H9 (cell line): Measurements from ENCODE around the gene ZBTB49. TPM values are rescaled to one million over a fixed set of nuclear protein-coding genes. Genes with fewer than 3 reads are reported as not detected.

ENCODE experiments used
- DNase-seq: peaks from one replicate; pipeline ENCODE4 v3.0.0-alpha.2; 2017
- H2AFZ ChIP-seq: one replicate; pipeline ENCODE4 v1.6.1; 2013; ENCODE audit warnings: mild to moderate bottlenecking, low read length, control low read depth, moderate library complexity
- H2AK5ac ChIP-seq: 2 replicates; pipeline ENCODE4 v1.6.1; 2013; ENCODE audit warnings: low read length, control low read depth, mixed read lengths; ENCODE audit not compliant: insufficient read length
- H2BK120ac ChIP-seq: one replicate; pipeline ENCODE4 v1.6.1; 2013; ENCODE audit warnings: low read depth, mild to moderate bottlenecking, low read length, control low read depth, inconsistent platforms; ENCODE audit not compliant: poor library complexity, severe bottlenecking
- H2BK12ac ChIP-seq: 2 replicates; pipeline ENCODE4 v1.6.1; 2013; ENCODE audit warnings: low read length, control low read depth, mixed read lengths, low read depth; ENCODE audit not compliant: insufficient read length
- H2BK15ac ChIP-seq: 2 replicates; pipeline ENCODE4 v1.6.1; 2013; ENCODE audit warnings: low read depth, low read length, control low read depth
- H2BK20ac ChIP-seq: one replicate; pipeline ENCODE4 v1.6.1; 2013; ENCODE audit warnings: low read depth, mild to moderate bottlenecking, low read length, control low read depth, inconsistent platforms; ENCODE audit not compliant: poor library complexity, severe bottlenecking
- H2BK5ac ChIP-seq: 2 replicates; pipeline ENCODE4 v1.6.1; 2013; ENCODE audit warnings: low read length, control low read depth, mixed read lengths; ENCODE audit not compliant: insufficient read length
- H3K14ac ChIP-seq: 2 replicates; pipeline ENCODE4 v1.6.1; 2013; ENCODE audit warnings: low read length, control low read depth; ENCODE audit not compliant: insufficient read depth
- H3K18ac ChIP-seq: 2 replicates; pipeline ENCODE4 v1.6.1; 2013; ENCODE audit warnings: low read depth, mild to moderate bottlenecking, mixed read lengths, low read length, control low read depth; ENCODE audit not compliant: insufficient read length
- H3K23ac ChIP-seq: 2 replicates; pipeline ENCODE4 v1.6.1; 2013; ENCODE audit warnings: low read length, control low read depth, mixed read lengths, low read depth; ENCODE audit not compliant: insufficient read length
- H3K23me2 ChIP-seq: 2 replicates; pipeline ENCODE4 v1.6.1; 2013; ENCODE audit warnings: low read depth, mild to moderate bottlenecking, mixed read lengths, low read length, control low read depth; ENCODE audit not compliant: insufficient read length, poor library complexity, severe bottlenecking
- H3K27ac ChIP-seq: 2 replicates; pipeline ENCODE4 v1.5.1; 2013; ENCODE audit warnings: low read length, control low read depth, mixed read lengths, low read depth; ENCODE audit not compliant: insufficient read length
- H3K27me3 ChIP-seq: 2 replicates; pipeline ENCODE4 v1.6.1; 2013; ENCODE audit warnings: low read length, control low read depth, inconsistent platforms; ENCODE audit not compliant: insufficient read depth
- H3K4ac ChIP-seq: 2 replicates; pipeline ENCODE4 v1.6.1; 2013; ENCODE audit warnings: low read depth, mild to moderate bottlenecking, control low read depth, inconsistent platforms, low read length, moderate library complexity
- H3K4me1 ChIP-seq: 2 replicates; pipeline ENCODE4 v1.6.1; 2013; ENCODE audit warnings: low read length, control low read depth, inconsistent platforms; ENCODE audit not compliant: insufficient read depth
- H3K4me2 ChIP-seq: 2 replicates; pipeline ENCODE4 v1.6.1; 2013; ENCODE audit warnings: low read length, control low read depth, mixed read lengths; ENCODE audit not compliant: insufficient read length, insufficient read depth
- H3K56ac ChIP-seq: 2 replicates; pipeline ENCODE4 v1.6.1; 2013; ENCODE audit warnings: low read depth, mild to moderate bottlenecking, mixed read lengths, low read length, control low read depth; ENCODE audit not compliant: insufficient read length
- H3K79me1 ChIP-seq: 2 replicates; pipeline ENCODE4 v1.6.1; 2013; ENCODE audit warnings: low read depth, mild to moderate bottlenecking, moderate library complexity, low read length, control low read depth, inconsistent platforms; ENCODE audit not compliant: insufficient read depth, poor library complexity, severe bottlenecking
- H3K79me2 ChIP-seq: 2 replicates; pipeline ENCODE4 v1.6.1; 2013; ENCODE audit warnings: low read length, control low read depth, inconsistent platforms; ENCODE audit not compliant: insufficient read depth
- H3K9ac ChIP-seq: 2 replicates; pipeline ENCODE4 v1.6.1; 2013; ENCODE audit warnings: low read length, control low read depth, mixed read lengths; ENCODE audit not compliant: insufficient read length; ENCODE audit errors: extremely low read depth
- H3K9me3 ChIP-seq: one replicate; pipeline ENCODE4 v1.6.1; 2013; ENCODE audit warnings: low read depth, low read length, inconsistent platforms; ENCODE audit not compliant: control insufficient read depth
- H3T11ph ChIP-seq: one replicate; pipeline ENCODE4 v1.6.1; 2013; ENCODE audit warnings: mild to moderate bottlenecking, low read length, control low read depth, inconsistent platforms
- H4K20me1 ChIP-seq: one replicate; pipeline ENCODE4 v1.6.1; 2013; ENCODE audit not compliant: control insufficient read depth, insufficient read length, insufficient read depth
- H4K5ac ChIP-seq: 2 replicates; pipeline ENCODE4 v1.6.1; 2013; ENCODE audit warnings: low read depth, mild to moderate bottlenecking, mixed read lengths, low read length, control low read depth; ENCODE audit not compliant: insufficient read length
- H4K8ac ChIP-seq: replicated peaks from 2 replicates; pipeline ENCODE4 v1.6.1; 2013; ENCODE audit warnings: low read length, control low read depth, mixed read lengths, low read depth; ENCODE audit not compliant: insufficient read length
- H4K91ac ChIP-seq: 2 replicates; pipeline ENCODE4 v1.6.1; 2013; ENCODE audit warnings: low read depth, mild to moderate bottlenecking, moderate library complexity, mixed read lengths, low read length, control low read depth; ENCODE audit not compliant: insufficient read length
- H3K27ac Mint-ChIP-seq, 3 experiments: 2 replicates in 2 of 3; 3 replicates in 1 of 3; pipeline ENCODE4 v1.8.0; 2020 to 2021; ENCODE audit warnings: mixed read lengths in 3 of 3, mild to moderate bottlenecking in 1 of 3, moderate library complexity in 1 of 3
- H3K27me3 Mint-ChIP-seq: 2 replicates; pipeline ENCODE4 v1.8.0; 2021; ENCODE audit warnings: low read depth, mild to moderate bottlenecking, moderate library complexity, mixed read lengths
- H3K36me3 Mint-ChIP-seq, 3 experiments: 2 replicates in 2 of 3; 3 replicates in 1 of 3; pipeline ENCODE4 v1.8.0; 2020 to 2021; ENCODE audit warnings: low read depth in 3 of 3, mixed read lengths in 3 of 3; ENCODE audit not compliant: insufficient read depth in 1 of 3
- H3K4me1 Mint-ChIP-seq, 2 experiments: 2 replicates each; pipeline ENCODE4 v1.8.0; 2020; ENCODE audit warnings: mixed read lengths in 2 of 2
- H3K4me3 Mint-ChIP-seq, 2 experiments: 2 replicates in 1 of 2; 3 replicates in 1 of 2; pipeline ENCODE4 v1.8.0; 2020 to 2021; ENCODE audit warnings: mild to moderate bottlenecking in 2 of 2, mixed read lengths in 2 of 2, moderate library complexity in 1 of 2
- H3K9me3 Mint-ChIP-seq, 2 experiments: 2 replicates in 1 of 2; 3 replicates in 1 of 2; pipeline ENCODE4 v1.8.0; 2020; ENCODE audit warnings: mild to moderate bottlenecking in 2 of 2, mixed read lengths in 2 of 2, moderate library complexity in 1 of 2
- WGBS: extraction: QIAGEN DNeasy Blood & Tissue Kit; methylation state at CpG from one replicate; pipeline ENCODE4 v1.1.7; 2013; ENCODE audit warnings: missing lambda C conversion rate, low lambda C conversion rate, mixed read lengths; ENCODE audit not compliant: insufficient read length; ENCODE audit errors: extremely low coverage; 5-methylcytosine and 5-hydroxymethylcytosine counted together
- total RNA-seq: library from RNA; stranded (reverse); gene quantifications from 2 replicates; pipeline ENCODE4 v1.2.1, GENCODE V29; 2021
- TF ChIP-seq, protein P1 (sequence below): fragments of 200-600 bp; sonication (generic); conservative IDR thresholded peaks from 3 replicates; pipeline ENCODE4 v1.8.0; 2021; ENCODE audit warnings: antibody characterized with exemption, mild to moderate bottlenecking

The ZBTB49 gene
- total RNA-seq, 1 experiment from 2014 or later: 8.7 TPM

DNA sequence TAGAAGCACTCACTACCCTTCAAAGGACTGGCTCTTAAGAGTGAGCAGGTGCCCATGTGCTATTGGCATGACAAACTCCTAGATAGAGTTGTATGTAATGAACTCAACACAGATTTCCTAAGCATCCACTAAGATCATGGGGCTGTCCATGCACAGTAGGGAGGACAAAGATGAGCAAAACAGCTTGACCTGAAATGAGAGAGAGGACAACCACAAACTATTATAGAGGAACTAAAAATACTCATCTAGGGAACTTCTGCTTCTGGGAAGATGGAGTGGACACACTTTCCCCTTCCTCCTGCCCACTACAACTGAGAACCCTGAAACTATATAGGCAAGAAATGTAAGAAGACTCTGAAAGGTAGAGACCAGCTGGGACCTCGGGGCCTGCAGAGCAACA, 21.3 kb upstream of the ZBTB49 start:
- no peaks in the 10 kb centered on the region for H3K4me1 Mint-ChIP-seq
- no peak overlapping the region for H3K27ac Mint-ChIP-seq
- no peak overlapping the region for H4K5ac ChIP-seq
- H2AFZ ChIP-seq: no peak overlapping the region
- no peak overlapping the region for H3T11ph ChIP-seq
- no peak for DNase-seq
- H3K27me3 Mint-ChIP-seq: peaks cover 2% of the 10 kb centered on the region; the same call in 1 of the 2 replicates
- no peak overlapping the region for H4K8ac ChIP-seq
- H3K14ac ChIP-seq: no peak overlapping the region
- TF ChIP-seq, protein P1, sequence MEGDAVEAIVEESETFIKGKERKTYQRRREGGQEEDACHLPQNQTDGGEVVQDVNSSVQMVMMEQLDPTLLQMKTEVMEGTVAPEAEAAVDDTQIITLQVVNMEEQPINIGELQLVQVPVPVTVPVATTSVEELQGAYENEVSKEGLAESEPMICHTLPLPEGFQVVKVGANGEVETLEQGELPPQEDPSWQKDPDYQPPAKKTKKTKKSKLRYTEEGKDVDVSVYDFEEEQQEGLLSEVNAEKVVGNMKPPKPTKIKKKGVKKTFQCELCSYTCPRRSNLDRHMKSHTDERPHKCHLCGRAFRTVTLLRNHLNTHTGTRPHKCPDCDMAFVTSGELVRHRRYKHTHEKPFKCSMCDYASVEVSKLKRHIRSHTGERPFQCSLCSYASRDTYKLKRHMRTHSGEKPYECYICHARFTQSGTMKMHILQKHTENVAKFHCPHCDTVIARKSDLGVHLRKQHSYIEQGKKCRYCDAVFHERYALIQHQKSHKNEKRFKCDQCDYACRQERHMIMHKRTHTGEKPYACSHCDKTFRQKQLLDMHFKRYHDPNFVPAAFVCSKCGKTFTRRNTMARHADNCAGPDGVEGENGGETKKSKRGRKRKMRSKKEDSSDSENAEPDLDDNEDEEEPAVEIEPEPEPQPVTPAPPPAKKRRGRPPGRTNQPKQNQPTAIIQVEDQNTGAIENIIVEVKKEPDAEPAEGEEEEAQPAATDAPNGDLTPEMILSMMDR: no peak
- no peak overlapping the region for H2BK120ac ChIP-seq
- H3K23me2 ChIP-seq: no peaks in the 10 kb centered on the region
- H2BK5ac ChIP-seq: no peak overlapping the region
- no peak overlapping the region for H3K4ac ChIP-seq
- H3K4me1 ChIP-seq: no peaks in the 10 kb centered on the region
- no peaks in the 10 kb centered on the region for H4K20me1 ChIP-seq
- peaks cover 20 to 73% (median 38%) of the 10 kb centered on the region in 3 experiments; a peak in 6 of 7 replicates for H3K36me3 Mint-ChIP-seq
- H2BK20ac ChIP-seq: no peak overlapping the region
- no peak overlapping the region for H2BK12ac ChIP-seq
- no peaks in the 10 kb centered on the region for H3K79me1 ChIP-seq
- no peak overlapping the region for H3K23ac ChIP-seq
- no peak overlapping the region for H3K9ac ChIP-seq
- H3K4me3 Mint-ChIP-seq: no peak overlapping the region
- H2BK15ac ChIP-seq: no peak overlapping the region
- no CpG with 5 or more reads among the region's 1 CpG for WGBS
- H3K27ac ChIP-seq: no peak overlapping the region
- H3K79me2 ChIP-seq: no peaks in the 10 kb centered on the region
- H3K56ac ChIP-seq: no peak overlapping the region
- no peaks in the 10 kb centered on the region for H3K9me3 ChIP-seq
- peaks cover 0 to 2% of the 10 kb centered on the region in 2 experiments; a peak in 1 of 5 replicates for H3K9me3 Mint-ChIP-seq
- H3K4me2 ChIP-seq: no peak overlapping the region
- H2AK5ac ChIP-seq: no peak overlapping the region
- no peaks in the 10 kb centered on the region for H3K27me3 ChIP-seq
- no peak overlapping the region for H4K91ac ChIP-seq
- H3K18ac ChIP-seq: no peak overlapping the region
